GM21576 (cell line): ENCODE results near the gene TAS1R2.

ENCODE experiments used
- ATAC-seq: cut with Tn5 transposase; IDR thresholded peaks from one replicate; pipeline ENCODE4 v1.9.1; 2021; ENCODE audit warnings: mild to moderate bottlenecking, moderate library complexity; ENCODE audit not compliant: unreplicated experiment

The TAS1R2 gene

GRCh38 chr1:18823438-18823837 is 36.0 kb downstream of the TAS1R2 start:
- ATAC-seq, result no peak

- ATAC-seq, result no peak
Observed at GRCh38 chr1:18820791-18821641, 38.4 kb downstream of the TAS1R2 start.

- ATAC-seq, result no peak
Observed at GRCh38 chr1:18819986-18820790, 39.3 kb downstream of the TAS1R2 start.

GRCh38 chr1:18819203-18819602 is 40.3 kb downstream of the TAS1R2 start:
- ATAC-seq, result no peak

GRCh38 chr1:18817795-18818435 is 41.5 kb downstream of the TAS1R2 start:
- ATAC-seq, result no peak

GRCh38 chr1:18817316-18817715 is 42.1 kb downstream of the TAS1R2 start:
- ATAC-seq, result no peak

- no peak for ATAC-seq
Observed at GRCh38 chr1:18816808-18817207, 42.7 kb downstream of the TAS1R2 start.

- no peak for ATAC-seq
Observed at GRCh38 chr1:18814874-18815531, 44.5 kb downstream of the TAS1R2 start.

- no peak for ATAC-seq
Observed at GRCh38 chr1:18814425-18814824, 45.0 kb downstream of the TAS1R2 start.

GRCh38 chr1:18812453-18812939 is 47.0 kb downstream of the TAS1R2 start:
- ATAC-seq, result no peak

GRCh38 chr1:18811733-18812452 is 47.6 kb downstream of the TAS1R2 start:
- ATAC-seq, result no peak

GRCh38 chr1:18809953-18810899 is 49.2 kb downstream of the TAS1R2 start:
- no peak for ATAC-seq

GRCh38 chr1:18808550-18808949 is 50.9 kb downstream of the TAS1R2 start:
- ATAC-seq, result no peak

GRCh38 chr1:18807334-18808063 is 52.0 kb downstream of the TAS1R2 start:
- ATAC-seq, result no peak

- no peak for ATAC-seq
Observed at GRCh38 chr1:18805925-18806849, 53.3 kb downstream of the TAS1R2 start.

GRCh38 chr1:18805150-18805879 is 54.1 kb downstream of the TAS1R2 start:
- no peak for ATAC-seq

GRCh38 chr1:18803851-18804250 is 55.6 kb downstream of the TAS1R2 start:
- no peak for ATAC-seq
